SK-N-SH treated with all-trans-retinoic acid at 6 μM for 48 hours (cell line): ENCODE data around the gene SORL1-AS1.
A peak's percentile ranks its signal among the peaks of the same experiment; 100 is the strongest.
"Not testable (repeated sequence)": the region's sequence is repeated elsewhere in the genome, so short reads cannot be mapped to it uniquely, and the experiment has no call there.

ENCODE experiments used
- ATAC-seq: fragments of 200-7000 bp; cut with Tn5 transposase; 3 replicates; pipeline ENCODE4 v1.9.1; 2020; ENCODE audit warnings: mild to moderate bottlenecking, moderate library complexity
- ARNTL ChIP-seq: fragments of 450-650 bp; formaldehyde crosslinking; IDR thresholded peaks from 2 replicates; pipeline ENCODE4 v1.5.0; 2020; ENCODE audit warnings: low read depth, mild to moderate bottlenecking, moderate library complexity, borderline replicate concordance
- BACH2 ChIP-seq: fragments of 250-450 bp; sonication (Bioruptor Pico); IDR thresholded peaks from 2 replicates; pipeline ENCODE4 v1.9.0; 2021; ENCODE audit warnings: mild to moderate bottlenecking, borderline replicate concordance
- CSDC2 ChIP-seq: fragments of 250-450 bp; sonication (Bioruptor Pico); IDR thresholded peaks from 2 replicates; pipeline ENCODE4 v1.5.0; 2020; ENCODE audit warnings: mild to moderate bottlenecking, moderate library complexity
- ESRRG ChIP-seq: fragments of 250-450 bp; sonication (Bioruptor Pico); IDR thresholded peaks from 2 replicates; pipeline ENCODE4 v1.6.1; 2021; ENCODE audit warnings: mild to moderate bottlenecking
- GLIS3 ChIP-seq: fragments of 250-450 bp; sonication (Bioruptor Pico); IDR thresholded peaks from 2 replicates; pipeline ENCODE4 v1.5.0; 2020; ENCODE audit warnings: mild to moderate bottlenecking, moderate library complexity
- OSR1 ChIP-seq: fragments of 250-450 bp; sonication (Bioruptor Pico); IDR thresholded peaks from 2 replicates; pipeline ENCODE4 v1.8.0; 2022; ENCODE audit warnings: moderate library complexity, mild to moderate bottlenecking, inconsistent platforms
- PATZ1 ChIP-seq: fragments of 250-450 bp; sonication (Bioruptor Pico); IDR thresholded peaks from 2 replicates; pipeline ENCODE4 v1.8.0; 2020; ENCODE audit warnings: mild to moderate bottlenecking, moderate library complexity, borderline replicate concordance
- POU6F1 ChIP-seq: fragments of 250-450 bp; sonication (Bioruptor Pico); IDR thresholded peaks from 2 replicates; pipeline ENCODE4 v1.8.0; 2021; ENCODE audit warnings: low read depth, mild to moderate bottlenecking, moderate library complexity, borderline replicate concordance
- PPARA ChIP-seq: fragments of 250-450 bp; sonication (Bioruptor Pico); IDR thresholded peaks from 2 replicates; pipeline ENCODE4 v1.5.0; 2020; ENCODE audit warnings: mild to moderate bottlenecking, borderline replicate concordance
- RARB ChIP-seq: fragments of 250-450 bp; sonication (Bioruptor Pico); IDR thresholded peaks from 2 replicates; pipeline ENCODE4 v1.8.0; 2021; ENCODE audit warnings: mild to moderate bottlenecking, moderate library complexity
- SNAI2 ChIP-seq: fragments of 250-450 bp; sonication (Bioruptor Pico); IDR thresholded peaks from 2 replicates; pipeline ENCODE4 v1.5.0; 2020; ENCODE audit warnings: mild to moderate bottlenecking, moderate library complexity
- TCF4 ChIP-seq: fragments of 250-450 bp; sonication (Bioruptor Pico); IDR thresholded peaks from 2 replicates; pipeline ENCODE4 v1.8.0; 2021; ENCODE audit warnings: mild to moderate bottlenecking, moderate library complexity, borderline replicate concordance
- ZC3H10 ChIP-seq: fragments of 250-450 bp; sonication (Bioruptor Pico); IDR thresholded peaks from 2 replicates; pipeline ENCODE4 v1.5.1; 2021; ENCODE audit warnings: mild to moderate bottlenecking, moderate library complexity
- ZFP3 ChIP-seq: fragments of 250-450 bp; sonication (Bioruptor Pico); IDR thresholded peaks from 2 replicates; pipeline ENCODE4 v1.5.0; 2020; ENCODE audit warnings: mild to moderate bottlenecking, moderate library complexity
- ZNF565 ChIP-seq: fragments of 450-650 bp; formaldehyde crosslinking; conservative IDR thresholded peaks from 2 replicates; pipeline ENCODE4 v1.5.0; 2020; ENCODE audit warnings: low read depth, mild to moderate bottlenecking, moderate library complexity
- ZNF70 ChIP-seq: fragments of 450-650 bp; formaldehyde crosslinking; IDR thresholded peaks from 2 replicates; pipeline ENCODE4 v1.5.0; 2020; ENCODE audit warnings: mild to moderate bottlenecking, moderate library complexity
- ZNF8 ChIP-seq: fragments of 450-650 bp; formaldehyde crosslinking; IDR thresholded peaks from 2 replicates; pipeline ENCODE4 v1.5.0; 2020; ENCODE audit warnings: mild to moderate bottlenecking, moderate library complexity
- TF ChIP-seq, protein P1 (sequence below): fragments of 250-450 bp; sonication (Bioruptor Pico); IDR thresholded peaks from 2 replicates; pipeline ENCODE4 v1.5.1; 2021; ENCODE audit warnings: mild to moderate bottlenecking, moderate library complexity
- TF ChIP-seq, protein P2 (sequence below): fragments of 250-450 bp; sonication (Bioruptor Pico); IDR thresholded peaks from 2 replicates; pipeline ENCODE4 v1.5.1; 2020; ENCODE audit warnings: low read depth, mild to moderate bottlenecking, moderate library complexity

Gene SORL1-AS1

GRCh38 chr11:121485216-121485615 lies 32.4 kb upstream of the SORL1-AS1 start:
- ATAC-seq = no peak
- TF ChIP-seq ARNTL (CRISPR knock-in tag) (no peak), GLIS3 (CRISPR knock-in tag) (no peak), ZC3H10 (no peak), PPARA (CRISPR knock-in tag) (no peak), SNAI2 (no peak)
- TF ChIP-seq, protein P1, sequence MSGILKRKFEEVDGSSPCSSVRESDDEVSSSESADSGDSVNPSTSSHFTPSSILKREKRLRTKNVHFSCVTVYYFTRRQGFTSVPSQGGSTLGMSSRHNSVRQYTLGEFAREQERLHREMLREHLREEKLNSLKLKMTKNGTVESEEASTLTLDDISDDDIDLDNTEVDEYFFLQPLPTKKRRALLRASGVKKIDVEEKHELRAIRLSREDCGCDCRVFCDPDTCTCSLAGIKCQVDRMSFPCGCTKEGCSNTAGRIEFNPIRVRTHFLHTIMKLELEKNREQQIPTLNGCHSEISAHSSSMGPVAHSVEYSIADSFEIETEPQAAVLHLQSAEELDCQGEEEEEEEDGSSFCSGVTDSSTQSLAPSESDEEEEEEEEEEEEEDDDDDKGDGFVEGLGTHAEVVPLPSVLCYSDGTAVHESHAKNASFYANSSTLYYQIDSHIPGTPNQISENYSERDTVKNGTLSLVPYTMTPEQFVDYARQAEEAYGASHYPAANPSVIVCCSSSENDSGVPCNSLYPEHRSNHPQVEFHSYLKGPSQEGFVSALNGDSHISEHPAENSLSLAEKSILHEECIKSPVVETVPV (CRISPR knock-in tag) = no peak

DNA sequence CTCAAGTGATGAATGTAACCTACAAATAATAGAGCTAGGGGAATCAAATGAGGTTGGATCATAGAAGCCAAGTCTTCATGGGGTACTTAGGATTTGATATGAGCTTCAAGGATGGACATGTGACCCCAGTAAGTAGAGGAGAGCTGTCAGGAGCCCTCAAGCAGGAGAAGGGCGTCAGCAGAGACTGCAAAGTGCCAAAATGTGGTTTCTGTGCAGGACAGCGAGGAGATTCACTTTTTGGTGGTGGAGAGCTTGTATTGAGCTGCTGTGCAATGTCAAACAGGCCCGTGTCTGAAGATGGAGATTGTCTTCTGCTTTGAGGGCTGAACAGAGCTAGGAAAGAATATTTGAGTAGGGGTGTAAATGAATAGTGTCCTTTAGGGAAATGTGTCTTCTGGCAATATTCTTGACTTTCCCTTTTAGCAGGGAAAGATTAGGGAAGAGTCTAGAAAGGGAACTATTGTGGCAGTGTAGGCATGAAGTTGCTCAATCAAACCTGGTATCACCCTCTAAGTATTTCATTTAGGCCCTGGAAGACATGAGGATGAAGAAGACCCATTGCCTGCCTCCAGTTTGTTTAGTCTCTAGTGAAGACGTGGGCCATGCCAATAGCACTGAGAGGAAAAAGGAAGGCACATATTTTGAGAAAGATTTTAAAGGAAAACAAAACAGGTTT lies 31.2 kb upstream of the SORL1-AS1 start:
- ATAC-seq = no peak
- TF ChIP-seq ZNF70 (CRISPR knock-in tag) (no peak), ZNF8 (CRISPR knock-in tag) (no peak), ESRRG (CRISPR knock-in tag) (no peak), ZNF565 (CRISPR knock-in tag) (no peak), ZC3H10 (no peak), CSDC2 (CRISPR knock-in tag) (no peak), GLIS3 (CRISPR knock-in tag) (no peak), TCF4 (CRISPR knock-in tag) (no peak), ZFP3 (CRISPR knock-in tag) (no peak), PATZ1 (CRISPR knock-in tag) (no peak), OSR1 (CRISPR knock-in tag) (no peak), RARB (CRISPR knock-in tag) (no peak), ARNTL (CRISPR knock-in tag) (no peak)
- TF ChIP-seq, protein P2, sequence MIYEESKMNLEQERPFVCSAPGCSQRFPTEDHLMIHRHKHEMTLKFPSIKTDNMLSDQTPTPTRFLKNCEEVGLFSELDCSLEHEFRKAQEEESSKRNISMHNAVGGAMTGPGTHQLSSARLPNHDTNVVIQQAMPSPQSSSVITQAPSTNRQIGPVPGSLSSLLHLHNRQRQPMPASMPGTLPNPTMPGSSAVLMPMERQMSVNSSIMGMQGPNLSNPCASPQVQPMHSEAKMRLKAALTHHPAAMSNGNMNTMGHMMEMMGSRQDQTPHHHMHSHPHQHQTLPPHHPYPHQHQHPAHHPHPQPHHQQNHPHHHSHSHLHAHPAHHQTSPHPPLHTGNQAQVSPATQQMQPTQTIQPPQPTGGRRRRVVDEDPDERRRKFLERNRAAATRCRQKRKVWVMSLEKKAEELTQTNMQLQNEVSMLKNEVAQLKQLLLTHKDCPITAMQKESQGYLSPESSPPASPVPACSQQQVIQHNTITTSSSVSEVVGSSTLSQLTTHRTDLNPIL (CRISPR knock-in tag) = no peak
- TF ChIP-seq, all 23 proteins: peak for 0

- TF ChIP-seq SNAI2 (no peak), POU6F1 (CRISPR knock-in tag) (no peak), ZNF8 (CRISPR knock-in tag) (no peak), ESRRG (CRISPR knock-in tag) (no peak), ARNTL (CRISPR knock-in tag) (no peak), OSR1 (CRISPR knock-in tag) (no peak), BACH2 (CRISPR knock-in tag) (no peak), ZFP3 (CRISPR knock-in tag) (no peak)
- peak; percentile 30; the same call in 2 of the 3 replicates for ATAC-seq
Observed at GRCh38 chr11:121482231-121483129, 29.7 kb upstream of the SORL1-AS1 start.

DNA sequence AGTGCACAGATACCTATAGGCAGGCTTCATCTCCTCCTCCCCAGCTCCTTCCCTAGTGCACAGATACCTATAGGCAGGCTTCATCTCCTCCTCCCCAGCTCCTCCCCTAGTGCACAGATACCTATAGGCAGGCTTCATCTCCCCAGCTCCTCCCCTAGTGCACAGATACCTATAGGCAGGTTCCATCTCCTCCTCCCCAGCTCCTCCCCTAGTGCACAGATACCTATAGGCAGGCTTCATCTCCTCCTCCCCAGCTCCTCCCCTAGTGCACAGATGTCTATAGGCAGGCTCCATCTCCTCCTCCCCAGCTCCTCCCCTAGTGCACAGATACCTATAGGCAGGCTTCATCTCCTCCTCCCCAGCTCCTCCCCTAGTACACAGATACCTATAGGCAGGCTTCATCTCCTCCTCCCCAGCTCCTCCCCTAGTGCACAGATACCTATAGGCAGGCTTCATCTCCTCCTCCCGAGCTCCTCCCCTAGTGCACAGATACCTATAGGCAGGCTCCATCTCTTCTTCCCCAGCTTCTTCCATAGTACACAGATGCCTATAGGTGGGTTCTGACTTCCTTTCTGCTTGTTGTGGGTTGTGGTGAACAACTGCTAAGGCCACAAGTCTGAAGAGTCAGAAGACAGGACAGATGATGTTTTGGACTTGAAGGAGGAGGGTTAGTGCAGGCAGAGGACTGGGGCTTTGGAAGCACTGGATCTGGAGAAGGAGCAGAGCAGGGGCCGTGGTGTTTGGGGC lies 28.9 kb upstream of the SORL1-AS1 start:
- not testable (repeated sequence) for ATAC-seq
